NCI-H82 treated with DMSO at 0.1 percent for 48 hours (cell line): ENCODE results near the gene CEMIP2.
"Not testable (repeated sequence)": the region's sequence is repeated elsewhere in the genome, so short reads cannot be mapped to it uniquely, and the experiment has no call there.

ENCODE experiments used
- DNase-seq: peaks from one replicate; lab custom pipeline; 2025; ENCODE audit not compliant: unreplicated experiment; lab: John Stamatoyannopoulos, UW

Gene CEMIP2, protein sequence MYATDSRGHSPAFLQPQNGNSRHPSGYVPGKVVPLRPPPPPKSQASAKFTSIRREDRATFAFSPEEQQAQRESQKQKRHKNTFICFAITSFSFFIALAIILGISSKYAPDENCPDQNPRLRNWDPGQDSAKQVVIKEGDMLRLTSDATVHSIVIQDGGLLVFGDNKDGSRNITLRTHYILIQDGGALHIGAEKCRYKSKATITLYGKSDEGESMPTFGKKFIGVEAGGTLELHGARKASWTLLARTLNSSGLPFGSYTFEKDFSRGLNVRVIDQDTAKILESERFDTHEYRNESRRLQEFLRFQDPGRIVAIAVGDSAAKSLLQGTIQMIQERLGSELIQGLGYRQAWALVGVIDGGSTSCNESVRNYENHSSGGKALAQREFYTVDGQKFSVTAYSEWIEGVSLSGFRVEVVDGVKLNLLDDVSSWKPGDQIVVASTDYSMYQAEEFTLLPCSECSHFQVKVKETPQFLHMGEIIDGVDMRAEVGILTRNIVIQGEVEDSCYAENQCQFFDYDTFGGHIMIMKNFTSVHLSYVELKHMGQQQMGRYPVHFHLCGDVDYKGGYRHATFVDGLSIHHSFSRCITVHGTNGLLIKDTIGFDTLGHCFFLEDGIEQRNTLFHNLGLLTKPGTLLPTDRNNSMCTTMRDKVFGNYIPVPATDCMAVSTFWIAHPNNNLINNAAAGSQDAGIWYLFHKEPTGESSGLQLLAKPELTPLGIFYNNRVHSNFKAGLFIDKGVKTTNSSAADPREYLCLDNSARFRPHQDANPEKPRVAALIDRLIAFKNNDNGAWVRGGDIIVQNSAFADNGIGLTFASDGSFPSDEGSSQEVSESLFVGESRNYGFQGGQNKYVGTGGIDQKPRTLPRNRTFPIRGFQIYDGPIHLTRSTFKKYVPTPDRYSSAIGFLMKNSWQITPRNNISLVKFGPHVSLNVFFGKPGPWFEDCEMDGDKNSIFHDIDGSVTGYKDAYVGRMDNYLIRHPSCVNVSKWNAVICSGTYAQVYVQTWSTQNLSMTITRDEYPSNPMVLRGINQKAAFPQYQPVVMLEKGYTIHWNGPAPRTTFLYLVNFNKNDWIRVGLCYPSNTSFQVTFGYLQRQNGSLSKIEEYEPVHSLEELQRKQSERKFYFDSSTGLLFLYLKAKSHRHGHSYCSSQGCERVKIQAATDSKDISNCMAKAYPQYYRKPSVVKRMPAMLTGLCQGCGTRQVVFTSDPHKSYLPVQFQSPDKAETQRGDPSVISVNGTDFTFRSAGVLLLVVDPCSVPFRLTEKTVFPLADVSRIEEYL (N-terminal part only)

DNA sequence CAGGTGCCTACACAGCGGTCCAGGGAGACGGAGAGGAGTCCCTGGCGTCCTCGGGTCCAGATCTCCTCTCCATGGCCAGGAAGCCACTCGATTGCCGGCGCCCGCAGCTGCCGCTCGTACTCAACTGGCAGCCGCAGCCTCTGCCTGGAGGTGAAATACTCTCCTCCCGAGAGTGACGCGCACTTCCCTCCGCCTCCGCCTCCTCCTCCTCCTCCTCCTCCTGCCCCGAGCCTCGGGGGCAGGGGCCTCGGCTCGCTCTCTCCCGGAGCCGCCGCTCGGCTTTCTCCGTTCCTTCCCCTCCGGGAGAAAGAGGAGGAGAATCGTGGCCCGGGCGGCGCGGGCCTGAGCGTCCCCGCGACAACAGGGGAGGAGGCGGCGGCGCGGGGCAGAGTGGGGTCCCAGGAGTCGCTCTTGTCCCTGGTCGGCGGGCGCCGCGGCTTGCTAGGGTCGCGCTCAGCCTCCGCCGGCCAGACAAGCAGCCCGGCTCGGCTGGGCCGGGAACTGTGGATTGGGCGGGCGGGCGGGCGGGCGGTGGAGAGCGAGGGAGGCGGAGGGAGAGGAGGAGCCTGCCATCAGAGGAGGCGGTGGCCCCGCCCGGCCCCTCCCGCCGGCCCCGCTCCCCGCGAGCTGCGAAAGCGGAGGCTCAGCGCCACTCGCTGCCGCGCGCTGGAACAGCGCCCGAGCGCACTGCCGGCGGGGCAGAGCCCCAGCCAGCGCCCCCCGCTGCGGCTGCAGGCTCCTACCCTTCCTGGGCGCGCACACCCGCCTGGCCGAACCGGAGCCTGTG lies at the start of gene CEMIP2:
CEMIP2 (minus strand) TSS at position 126 of the 787 bp plus-strand sequence. CDS start 18,140 bp downstream, outside the sequence.
- peak; percentile 45 for DNase-seq

DNA sequence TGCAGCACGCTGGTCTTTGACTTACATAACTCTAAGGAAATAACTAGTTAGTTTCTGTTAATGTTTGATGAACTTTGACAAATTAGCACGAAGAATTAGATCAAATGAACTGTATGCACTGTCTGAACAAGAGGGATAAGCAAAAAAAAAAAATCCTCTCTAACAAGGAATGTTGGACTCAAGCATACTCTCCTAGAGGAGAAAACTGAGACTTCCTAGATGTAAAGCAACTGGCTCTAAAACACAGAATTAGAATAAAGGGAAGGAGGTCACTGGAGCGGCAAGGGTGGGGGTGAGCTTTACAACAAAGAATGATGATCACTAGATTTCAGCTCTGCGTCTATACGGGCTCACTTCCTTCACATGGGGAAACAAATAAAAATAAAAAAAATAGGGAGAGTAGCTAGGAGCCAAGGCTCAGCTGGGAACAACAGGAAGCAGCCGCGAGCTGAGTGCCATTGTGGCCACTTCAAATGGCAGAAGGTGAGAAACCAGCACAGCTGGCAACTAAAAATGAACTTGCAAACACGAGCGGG lies 48.7 kb upstream of the CEMIP2 start:
- DNase-seq: no peak

- no peak for DNase-seq
These were observed 46.5 kb upstream of the CEMIP2 start for GRCh38 chr9:71814815-71815214.

DNA sequence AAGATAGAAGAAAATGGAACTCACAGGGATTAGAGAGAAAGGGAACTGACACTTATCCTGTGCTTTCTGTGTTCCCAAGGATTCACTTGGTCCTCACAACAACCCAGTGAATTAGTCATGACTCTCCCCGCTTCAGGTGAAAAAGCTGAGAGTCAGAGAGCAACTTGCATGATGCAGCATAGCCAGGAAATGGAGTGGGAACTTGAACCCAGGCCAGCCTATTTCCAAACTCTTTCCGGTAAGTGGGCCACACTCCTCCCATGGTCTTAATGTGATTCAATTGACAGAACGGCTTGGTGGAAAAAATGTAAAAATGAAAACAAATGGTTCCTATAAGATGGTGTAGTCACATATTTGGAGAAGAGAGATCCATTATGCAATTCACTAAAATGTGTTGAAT lies 45.9 kb upstream of the CEMIP2 start:
- DNase-seq: no peak

- DNase-seq: no peak
These were observed 44.1 kb upstream of the CEMIP2 start for GRCh38 chr9:71812385-71812784.

GRCh38 chr9:71808068-71808467 lies 39.8 kb upstream of the CEMIP2 start:
- DNase-seq: no peak

- DNase-seq: peak; percentile 64
These were observed 38.6 kb upstream of the CEMIP2 start for GRCh38 chr9:71806901-71807307.

DNA sequence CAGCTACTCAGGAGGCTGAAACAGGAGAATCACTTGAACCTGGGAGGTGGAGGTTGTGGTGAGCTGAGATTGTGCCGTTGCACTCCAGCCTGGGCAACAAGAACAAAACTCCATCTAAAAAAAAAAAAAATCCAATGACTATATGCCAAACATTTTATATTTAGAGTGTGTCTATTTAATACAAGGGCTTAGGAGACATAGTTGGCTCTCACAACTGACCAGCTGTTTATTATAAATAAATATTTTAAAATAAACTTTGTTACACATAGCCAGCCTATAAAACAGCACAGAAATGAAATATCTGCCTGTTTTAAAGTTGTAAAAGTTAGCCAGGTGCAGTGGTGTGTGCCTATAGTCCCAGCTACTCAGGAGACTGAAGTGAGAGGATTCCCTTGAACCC lies 36.8 kb upstream of the CEMIP2 start:
- DNase-seq: not testable (repeated sequence)

DNA sequence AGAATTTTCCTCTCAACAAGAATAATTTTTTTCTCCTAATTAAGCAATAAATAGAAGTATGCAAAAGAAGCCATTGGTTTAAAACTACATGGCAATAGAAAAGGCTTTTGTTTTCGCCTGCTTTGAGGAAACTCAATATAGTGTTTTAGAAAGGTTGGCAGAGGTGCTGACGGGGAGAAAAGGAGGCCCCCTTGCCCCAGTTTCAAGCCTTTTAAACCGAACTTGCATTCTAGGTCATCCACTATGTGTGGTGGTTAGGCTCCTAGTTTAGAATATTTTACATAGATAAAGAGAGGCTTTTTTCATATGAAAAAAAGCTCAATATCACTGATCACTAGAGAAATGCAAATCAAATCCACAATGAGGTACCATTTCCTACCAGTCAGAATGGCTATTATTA lies 33.5 kb upstream of the CEMIP2 start:
- DNase-seq: no peak

DNA sequence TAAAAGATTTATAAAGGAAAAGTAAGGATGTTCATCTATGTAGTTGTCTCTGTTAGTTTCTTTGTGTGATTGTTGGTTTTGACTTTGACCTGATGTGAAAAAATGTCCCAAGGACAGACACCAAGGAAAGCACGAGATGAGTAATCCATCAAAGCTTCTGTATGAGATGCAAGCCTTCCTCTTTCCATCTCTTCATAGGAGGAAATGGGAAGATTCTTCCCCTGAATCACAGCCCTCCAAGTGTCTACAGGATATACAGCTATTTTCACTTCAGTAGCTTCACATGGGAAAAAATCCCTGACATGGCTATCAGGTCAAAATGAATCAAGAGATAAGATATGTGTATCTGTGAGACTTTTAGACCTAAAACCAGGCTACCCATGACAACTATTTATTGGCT lies 29.0 kb upstream of the CEMIP2 start:
- DNase-seq: no peak

DNA sequence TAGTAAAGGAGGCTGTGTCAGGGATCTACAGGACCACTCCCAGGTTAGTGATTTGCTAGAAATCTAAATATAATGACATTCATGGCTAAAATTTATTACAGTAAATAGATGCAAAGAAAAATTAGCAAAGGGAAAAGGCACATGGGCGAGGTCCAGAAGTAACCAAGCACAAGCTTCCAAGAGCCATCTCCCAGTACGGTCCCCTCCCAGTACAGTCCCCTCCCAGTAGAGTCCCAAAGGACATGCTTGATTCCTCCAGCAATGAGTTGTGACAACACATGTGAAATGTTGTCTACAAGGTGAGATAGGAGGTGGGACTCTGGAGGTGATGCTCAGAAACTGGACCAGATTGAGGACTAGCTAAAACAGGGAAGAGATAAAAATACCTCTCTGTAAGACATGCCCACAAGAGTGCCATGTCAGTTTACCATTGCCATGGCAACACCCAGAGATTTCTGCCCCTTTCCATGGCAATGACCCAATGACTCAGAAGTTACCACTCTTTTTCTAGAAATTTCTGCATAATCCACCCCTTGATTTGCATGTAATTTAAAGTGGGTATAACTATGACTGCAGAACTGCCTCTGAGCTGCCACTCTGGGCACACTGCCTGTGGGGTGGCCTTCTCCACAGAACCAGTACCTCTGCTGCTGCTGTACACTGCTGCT lies 27.9 kb upstream of the CEMIP2 start:
- DNase-seq: no peak

GRCh38 chr9:71795097-71795813 lies 26.9 kb upstream of the CEMIP2 start:
- DNase-seq: no peak

DNA sequence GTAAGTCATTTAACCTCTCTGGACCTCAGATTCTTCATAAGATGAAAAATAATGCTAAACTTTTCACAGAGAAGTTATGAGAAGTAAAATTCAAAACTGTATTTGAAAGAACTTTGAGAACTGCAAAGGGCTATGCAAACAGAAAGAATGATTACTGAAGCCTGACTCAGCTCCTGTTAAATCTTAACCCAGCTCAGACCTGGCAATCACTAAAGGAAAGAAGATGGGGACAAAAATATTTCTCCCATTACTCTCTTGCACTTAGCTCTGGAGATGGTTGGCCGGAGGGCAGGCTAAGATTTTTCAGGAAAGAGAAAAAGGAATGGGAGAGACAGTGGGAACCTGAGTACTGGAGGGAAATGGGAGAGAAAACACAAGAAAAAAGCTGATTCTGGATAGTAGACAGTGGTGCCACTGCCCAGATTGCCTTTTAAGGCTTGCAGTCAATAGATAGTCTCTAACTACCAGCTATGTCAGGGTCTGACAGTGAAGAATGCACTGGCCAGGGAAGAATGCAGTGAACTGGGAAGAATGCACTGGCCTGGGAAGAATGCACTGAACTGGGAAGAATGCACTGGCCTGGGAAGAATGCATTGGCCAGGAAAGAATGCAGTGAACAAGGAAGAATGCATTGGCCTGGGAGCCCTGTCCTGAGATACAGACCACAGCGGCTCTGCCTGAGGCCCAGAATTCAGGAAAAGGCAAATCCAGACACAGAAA lies 25.2 kb upstream of the CEMIP2 start:
- DNase-seq: no peak

DNA sequence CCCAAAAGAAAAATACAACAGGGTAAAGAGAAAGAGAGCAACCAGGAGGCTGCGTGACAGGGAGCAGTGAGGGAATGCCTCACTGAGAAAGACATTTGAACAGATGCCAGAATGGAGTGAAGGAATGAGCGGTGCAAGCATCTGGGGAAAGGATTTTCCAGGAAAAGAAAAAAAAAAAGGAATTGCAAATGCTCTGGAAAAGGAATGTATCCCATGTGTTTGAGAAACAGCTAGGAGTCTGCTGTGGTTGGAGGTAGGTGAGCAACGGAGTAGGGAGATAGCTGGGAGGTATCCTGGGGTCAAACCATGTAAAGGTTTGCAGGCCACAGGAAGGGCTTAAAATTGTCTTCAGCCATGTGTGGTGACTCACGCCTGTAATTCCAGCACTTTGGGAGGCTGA lies 23.6 kb upstream of the CEMIP2 start:
- DNase-seq: no peak

DNA sequence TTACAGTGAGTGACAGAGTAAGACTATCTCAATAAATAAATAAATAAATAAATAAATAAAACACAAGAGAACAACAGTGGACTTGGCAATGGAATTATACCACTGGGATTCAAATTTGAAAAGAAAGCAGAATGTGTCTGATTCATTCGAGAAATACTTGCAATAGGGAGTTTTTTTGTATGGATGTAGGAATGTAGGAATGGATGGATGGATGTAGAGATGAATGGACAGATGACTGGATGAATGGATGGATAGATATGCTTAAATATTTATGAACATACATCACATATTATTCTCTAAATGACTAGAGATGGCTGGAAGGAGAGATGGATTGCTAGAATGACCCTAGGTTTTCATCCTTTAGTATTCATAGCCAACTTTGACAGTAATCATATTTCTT lies 22.0 kb upstream of the CEMIP2 start:
- DNase-seq: no peak

GRCh38 chr9:71783120-71783523 lies 14.8 kb upstream of the CEMIP2 start:
- DNase-seq: no peak

GRCh38 chr9:71781391-71781790 lies 13.1 kb upstream of the CEMIP2 start:
- DNase-seq: no peak

DNA sequence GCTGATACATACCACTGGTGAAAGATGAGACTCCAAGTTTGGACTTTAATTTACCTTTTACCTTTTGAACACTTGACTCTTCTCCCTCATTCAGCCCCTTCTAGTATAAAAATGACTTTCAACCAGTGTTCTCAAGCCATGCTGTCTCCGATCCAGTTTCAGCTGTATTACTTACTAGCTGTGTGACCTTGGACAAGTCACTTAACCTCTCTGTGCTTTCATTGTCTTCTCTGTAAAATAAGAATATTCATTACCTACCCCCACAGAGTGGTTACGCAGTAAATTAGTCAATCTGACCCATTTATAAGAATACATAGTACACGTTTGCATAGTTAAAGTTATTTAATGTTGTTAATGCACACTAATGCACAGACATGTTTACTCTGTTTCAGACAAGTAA lies 12.6 kb upstream of the CEMIP2 start:
- no peak for DNase-seq
